Ishikawa (cell line): ENCODE results near the gene NKAPL.

Source experiments
- CEBPB ChIP-seq: IDR thresholded peaks from 2 replicates; pipeline ENCODE4 v1.6.1; 2012
- CREB1 ChIP-seq: IDR thresholded peaks from 2 replicates; pipeline ENCODE4 v1.6.1; 2012; ENCODE audit warnings: low read depth
- EGR1 ChIP-seq: IDR thresholded peaks from 2 replicates; pipeline ENCODE4 v1.6.1; 2012
- EP300 ChIP-seq: IDR thresholded peaks from 2 replicates; pipeline ENCODE4 v1.6.1; 2012; ENCODE audit warnings: borderline replicate concordance
- FOXM1 ChIP-seq: IDR thresholded peaks from 2 replicates; pipeline ENCODE4 v1.6.1; 2012; ENCODE audit warnings: low read depth, borderline replicate concordance
- NFIC ChIP-seq: IDR thresholded peaks from 2 replicates; pipeline ENCODE4 v1.6.1; 2012
- RAD21 ChIP-seq: IDR thresholded peaks from 2 replicates; pipeline ENCODE4 v1.6.1; 2012; ENCODE audit warnings: low read depth
- TAF1 ChIP-seq: IDR thresholded peaks from 2 replicates; pipeline ENCODE4 v1.6.1; 2012; ENCODE audit warnings: low read depth, mild to moderate bottlenecking
- TCF12 ChIP-seq: IDR thresholded peaks from 2 replicates; pipeline ENCODE4 v1.6.1; 2012; ENCODE audit warnings: low read depth
- TEAD4 ChIP-seq: IDR thresholded peaks from 2 replicates; pipeline ENCODE4 v1.6.1; 2012
- USF1 ChIP-seq: IDR thresholded peaks from 2 replicates; pipeline ENCODE4 v1.6.1; 2012
- YY1 ChIP-seq: IDR thresholded peaks from 2 replicates; pipeline ENCODE4 v1.6.1; 2012; ENCODE audit warnings: low read depth
- ZBTB7A ChIP-seq: IDR thresholded peaks from 2 replicates; pipeline ENCODE4 v1.6.1; 2012; ENCODE audit warnings: low read depth
- TF ChIP-seq, protein P1 (sequence below): IDR thresholded peaks from 2 replicates; pipeline ENCODE4 v1.6.1; 2012
- TF ChIP-seq, protein P2 (sequence below): IDR thresholded peaks from 2 replicates; pipeline ENCODE4 v1.6.1; 2012; ENCODE audit warnings: low read depth, mild to moderate bottlenecking

NKAPL gene

GRCh38 chr6:28235912-28236452, 23.1 kb upstream of the NKAPL start:
- TF ChIP-seq, protein P1, sequence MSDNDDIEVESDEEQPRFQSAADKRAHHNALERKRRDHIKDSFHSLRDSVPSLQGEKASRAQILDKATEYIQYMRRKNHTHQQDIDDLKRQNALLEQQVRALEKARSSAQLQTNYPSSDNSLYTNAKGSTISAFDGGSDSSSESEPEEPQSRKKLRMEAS, result no peak
- TF ChIP-seq YY1, result no peak

DNA sequence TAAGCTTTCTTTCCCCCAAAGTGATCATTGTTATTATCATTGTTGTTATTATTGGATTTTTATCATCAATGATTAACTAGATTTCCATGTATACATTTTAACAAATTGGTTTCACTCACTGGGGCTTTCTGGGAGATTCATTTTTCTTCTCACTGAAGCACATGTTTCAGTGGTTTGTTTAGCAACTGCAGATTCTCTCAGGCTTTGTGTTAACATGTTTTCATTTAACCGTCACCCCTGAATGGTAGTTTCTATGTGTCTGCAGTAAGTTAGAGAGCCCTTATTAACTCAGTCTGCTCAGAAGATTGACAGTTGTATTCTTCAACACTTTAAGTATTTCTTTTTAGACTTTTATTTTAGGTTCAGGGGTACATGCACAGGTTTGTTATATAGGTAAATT, 19.5 kb upstream of the NKAPL start:
- TF ChIP-seq, protein P2, sequence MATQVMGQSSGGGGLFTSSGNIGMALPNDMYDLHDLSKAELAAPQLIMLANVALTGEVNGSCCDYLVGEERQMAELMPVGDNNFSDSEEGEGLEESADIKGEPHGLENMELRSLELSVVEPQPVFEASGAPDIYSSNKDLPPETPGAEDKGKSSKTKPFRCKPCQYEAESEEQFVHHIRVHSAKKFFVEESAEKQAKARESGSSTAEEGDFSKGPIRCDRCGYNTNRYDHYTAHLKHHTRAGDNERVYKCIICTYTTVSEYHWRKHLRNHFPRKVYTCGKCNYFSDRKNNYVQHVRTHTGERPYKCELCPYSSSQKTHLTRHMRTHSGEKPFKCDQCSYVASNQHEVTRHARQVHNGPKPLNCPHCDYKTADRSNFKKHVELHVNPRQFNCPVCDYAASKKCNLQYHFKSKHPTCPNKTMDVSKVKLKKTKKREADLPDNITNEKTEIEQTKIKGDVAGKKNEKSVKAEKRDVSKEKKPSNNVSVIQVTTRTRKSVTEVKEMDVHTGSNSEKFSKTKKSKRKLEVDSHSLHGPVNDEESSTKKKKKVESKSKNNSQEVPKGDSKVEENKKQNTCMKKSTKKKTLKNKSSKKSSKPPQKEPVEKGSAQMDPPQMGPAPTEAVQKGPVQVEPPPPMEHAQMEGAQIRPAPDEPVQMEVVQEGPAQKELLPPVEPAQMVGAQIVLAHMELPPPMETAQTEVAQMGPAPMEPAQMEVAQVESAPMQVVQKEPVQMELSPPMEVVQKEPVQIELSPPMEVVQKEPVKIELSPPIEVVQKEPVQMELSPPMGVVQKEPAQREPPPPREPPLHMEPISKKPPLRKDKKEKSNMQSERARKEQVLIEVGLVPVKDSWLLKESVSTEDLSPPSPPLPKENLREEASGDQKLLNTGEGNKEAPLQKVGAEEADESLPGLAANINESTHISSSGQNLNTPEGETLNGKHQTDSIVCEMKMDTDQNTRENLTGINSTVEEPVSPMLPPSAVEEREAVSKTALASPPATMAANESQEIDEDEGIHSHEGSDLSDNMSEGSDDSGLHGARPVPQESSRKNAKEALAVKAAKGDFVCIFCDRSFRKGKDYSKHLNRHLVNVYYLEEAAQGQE, result no peak
- no peak for TF ChIP-seq CREB1
- no peak for TF ChIP-seq TAF1
- no peak for TF ChIP-seq YY1
- TF ChIP-seq EP300, result no peak
- TF ChIP-seq TEAD4, result no peak
- TF ChIP-seq ZBTB7A, result no peak
- no peak for TF ChIP-seq RAD21

DNA sequence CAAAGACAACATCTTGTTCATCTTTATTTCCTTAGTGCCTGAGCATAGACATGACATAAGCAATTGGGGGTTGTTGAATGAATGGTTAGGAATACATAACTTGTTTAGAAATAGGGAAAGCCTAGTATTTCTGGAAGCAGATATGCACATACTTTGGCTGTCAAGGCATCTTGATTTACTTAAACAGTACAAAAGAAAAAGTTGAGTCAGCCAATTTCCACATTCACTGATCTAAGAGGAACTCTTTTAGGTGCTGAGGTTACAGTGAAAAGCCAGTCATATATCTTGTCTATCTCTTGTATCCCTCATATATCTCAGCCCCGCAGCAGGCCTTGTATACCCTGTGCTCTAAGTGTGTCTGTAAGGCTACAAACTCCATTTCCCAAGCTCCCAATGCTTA, 18.6 kb upstream of the NKAPL start:
- TF ChIP-seq CEBPB, result no peak
- TF ChIP-seq TEAD4, result no peak
- TF ChIP-seq TAF1, result no peak
- TF ChIP-seq, protein P1, result no peak
- TF ChIP-seq YY1, result no peak
- TF ChIP-seq USF1, result no peak
- TF ChIP-seq FOXM1, result no peak

DNA sequence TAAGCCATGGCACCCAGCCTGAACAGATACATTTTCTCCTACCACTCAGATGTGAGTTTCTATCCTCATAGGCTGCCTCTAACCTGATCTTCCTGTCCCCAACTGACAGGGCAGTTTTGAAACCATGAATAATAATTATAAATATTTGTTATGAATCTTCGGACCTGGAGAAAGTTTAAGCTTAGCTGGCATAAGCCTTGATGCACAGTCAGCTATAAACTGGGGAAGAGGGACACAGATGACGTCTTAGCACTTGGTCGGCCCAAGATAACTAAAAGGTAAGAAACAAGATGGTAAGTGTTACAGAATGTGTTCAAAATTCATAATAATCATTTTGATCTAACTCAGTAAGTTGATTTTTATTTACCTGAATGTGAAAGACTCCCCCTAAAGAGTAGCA, 15.2 kb upstream of the NKAPL start:
- TF ChIP-seq NFIC (no peak), TEAD4 (no peak), EP300 (no peak), TAF1 (no peak), EGR1 (no peak), CREB1 (no peak), TCF12 (no peak), RAD21 (no peak), CEBPB (no peak), USF1 (no peak), ZBTB7A (no peak), YY1 (no peak), FOXM1 (no peak)
- TF ChIP-seq, protein P2, result no peak
- TF ChIP-seq, protein P1, result no peak

DNA sequence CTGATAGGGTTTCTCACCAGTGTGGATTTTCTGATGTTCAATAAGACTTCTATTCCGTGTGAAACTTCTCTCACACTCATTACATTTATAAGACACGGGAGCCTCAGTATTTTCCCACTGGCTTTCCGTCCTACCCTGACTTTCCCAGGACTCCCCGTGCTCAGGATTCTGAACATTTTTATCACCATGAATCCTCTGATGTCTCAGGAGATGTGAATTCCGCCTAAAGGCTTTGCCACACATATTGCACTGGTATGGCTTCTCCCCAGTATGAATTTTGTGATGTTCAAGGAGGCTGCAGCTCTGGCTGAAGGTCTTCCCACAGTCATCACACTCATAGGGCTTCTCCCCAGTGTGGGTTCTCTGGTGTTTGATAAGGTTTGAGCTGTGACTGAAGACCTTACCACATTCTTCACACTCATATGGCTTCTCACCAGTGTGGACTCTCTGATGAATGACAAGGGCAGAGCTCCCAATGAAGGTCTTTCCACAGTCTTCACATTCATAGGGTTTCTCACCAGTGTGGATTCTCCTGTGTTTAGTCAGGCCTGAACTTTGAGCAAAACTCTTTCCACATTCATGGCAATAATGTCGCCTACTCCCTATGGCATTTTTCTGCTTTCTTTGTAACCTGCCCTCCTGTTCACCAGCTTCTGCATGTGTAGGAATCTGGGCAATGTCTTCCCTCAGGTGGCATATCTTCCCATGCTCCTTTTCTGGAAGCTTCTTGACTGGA, 13.7 kb upstream of the NKAPL start:
- TF ChIP-seq NFIC (no peak), EGR1 (no peak), USF1 (no peak), TAF1 (no peak), ZBTB7A (no peak), CEBPB (no peak), RAD21 (no peak), TEAD4 (no peak), YY1 (no peak), CREB1 (no peak), TCF12 (no peak), EP300 (no peak), FOXM1 (no peak)
- TF ChIP-seq, protein P1, result no peak
- TF ChIP-seq, protein P2, result no peak
